Naive B cell (primary cell): ENCODE results near the gene NTMT2. TPM values are rescaled to one million over a fixed set of nuclear protein-coding genes. Genes with fewer than 3 reads are reported as not detected.
"Not testable (repeated sequence)": the region's sequence is repeated elsewhere in the genome, so short reads cannot be mapped to it uniquely, and the experiment has no call there.

Experiments used
- ATAC-seq, 2 donors: fragments of 150-1000 bp; cut with Tn5 transposase; 2 replicates each; pipeline ENCODE4 v1.10.0; 2021; ENCODE audit warnings: low read depth in 2 of 2, mild to moderate bottlenecking in 2 of 2, moderate library complexity in 2 of 2
- DNase-seq: peaks from one replicate; pipeline ENCODE4 v3.0.0; 2022
- H3K27ac Mint-ChIP-seq, 6 donors: one replicate each; pipeline ENCODE4 v1.8.0; 2020 to 2022; ENCODE audit warnings: mild to moderate bottlenecking in 6 of 6, mixed read lengths in 6 of 6, moderate library complexity in 5 of 6, inconsistent platforms in 2 of 6
- H3K27me3 Mint-ChIP-seq, 3 donors: one replicate each; pipeline ENCODE4 v1.8.0; 2021 to 2022; ENCODE audit warnings: mixed read lengths in 3 of 3, mild to moderate bottlenecking in 1 of 3
- H3K36me3 Mint-ChIP-seq, 2 donors: one replicate each; pipeline ENCODE4 v1.8.0; 2020 to 2022; ENCODE audit warnings: mixed read lengths in 2 of 2, inconsistent platforms in 1 of 2, mild to moderate bottlenecking in 1 of 2
- H3K4me1 Mint-ChIP-seq, 3 donors: one replicate each; pipeline ENCODE4 v1.8.0; 2020 to 2022; ENCODE audit warnings: mixed read lengths in 3 of 3, inconsistent platforms in 1 of 3, mild to moderate bottlenecking in 1 of 3, moderate library complexity in 1 of 3
- H3K4me3 Mint-ChIP-seq, 8 donors: one replicate each; pipeline ENCODE4 v1.8.0; 2020 to 2022; ENCODE audit warnings: mild to moderate bottlenecking in 8 of 8, mixed read lengths in 8 of 8, moderate library complexity in 8 of 8, inconsistent platforms in 2 of 8
- H3K9me3 Mint-ChIP-seq, 7 donors: one replicate each; pipeline ENCODE4 v1.8.0; 2020 to 2022; ENCODE audit warnings: mixed read lengths in 7 of 7, mild to moderate bottlenecking in 5 of 7, inconsistent platforms in 2 of 7, moderate library complexity in 1 of 7
- polyA plus RNA-seq, 6 donors: library from polyadenylated mRNA; unstranded; fragments of 300-500 nt; fragmentation: Illumina TruSeq; gene quantifications; one replicate each; pipeline ENCODE4 v1.2.3, GENCODE V29; 2021; ENCODE audit warnings: low read depth in 6 of 6

The NTMT2 gene
- polyA plus RNA-seq, 6 donors from 2014 or later: not detected

GRCh38 chr1:170166518-170167180 is 20.9 kb downstream of the NTMT2 start:
- DNase-seq (no peak), ATAC-seq (no peak)
- H3K4me1 Mint-ChIP-seq: no peaks in the 10 kb centered on the region
- H3K27me3 Mint-ChIP-seq: peaks cover 0 to 8% (median 0%) of the 10 kb centered on the region in 3 donors
- no peaks in the 10 kb centered on the region for H3K36me3 Mint-ChIP-seq
- H3K9me3 Mint-ChIP-seq: peaks cover 0 to 21% (median 9%) of the 10 kb centered on the region in 7 donors
- H3K4me3 Mint-ChIP-seq: no peak overlapping the region
- H3K27ac Mint-ChIP-seq: peak overlapping the region in 1 of 6 donors; percentile 11

DNA sequence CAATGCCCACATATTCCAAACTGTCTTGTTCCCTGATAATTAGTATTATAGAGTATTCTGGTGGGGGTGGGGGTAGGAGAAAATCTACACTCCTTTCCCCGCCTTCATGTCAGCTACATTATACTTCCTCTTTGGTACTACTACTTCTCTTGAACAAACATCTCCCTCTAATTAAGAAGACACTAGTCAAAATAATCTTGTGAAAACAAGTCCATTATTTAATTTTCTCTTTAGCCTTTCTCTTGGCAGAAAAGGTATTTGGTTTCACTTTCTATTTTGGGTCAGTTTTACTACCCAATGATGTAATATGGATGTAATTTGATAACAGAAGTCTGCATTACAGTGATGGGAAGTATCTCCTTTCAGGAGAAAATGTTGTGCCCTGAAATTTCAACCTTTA is 22.5 kb downstream of the NTMT2 start:
- Mint-ChIP-seq H3K36me3 (peaks cover 0 to 7% of the 10 kb centered on the region in 2 donors), H3K4me1 (no peaks in the 10 kb centered on the region), H3K9me3 (peaks cover 0 to 30% (median 11%) of the 10 kb centered on the region in 7 donors), H3K27ac (no peak overlapping the region), H3K27me3 (peaks cover 0 to 7% (median 5%) of the 10 kb centered on the region in 3 donors), H3K4me3 (no peak overlapping the region)
- ATAC-seq: no peak
- DNase-seq: no peak

GRCh38 chr1:170170513-170170912 is 24.8 kb downstream of the NTMT2 start:
- H3K9me3 Mint-ChIP-seq: peaks cover 3 to 35% (median 14%) of the 10 kb centered on the region in 7 donors
- DNase-seq, H3K4me1 Mint-ChIP-seq, H3K27me3 Mint-ChIP-seq, H3K36me3 Mint-ChIP-seq, H3K27ac Mint-ChIP-seq, H3K4me3 Mint-ChIP-seq, ATAC-seq: not testable (repeated sequence)

GRCh38 chr1:170174395-170174794 is 28.6 kb downstream of the NTMT2 start:
- Mint-ChIP-seq H3K4me3 (no peak overlapping the region), H3K27ac (no peak overlapping the region), H3K4me1 (no peaks in the 10 kb centered on the region), H3K36me3 (peaks cover 0 to 7% of the 10 kb centered on the region in 2 donors), H3K9me3 (peaks cover 3 to 35% (median 14%) of the 10 kb centered on the region in 7 donors), H3K27me3 (peaks cover 0 to 7% (median 0%) of the 10 kb centered on the region in 3 donors)
- DNase-seq (no peak), ATAC-seq (no peak)

DNA sequence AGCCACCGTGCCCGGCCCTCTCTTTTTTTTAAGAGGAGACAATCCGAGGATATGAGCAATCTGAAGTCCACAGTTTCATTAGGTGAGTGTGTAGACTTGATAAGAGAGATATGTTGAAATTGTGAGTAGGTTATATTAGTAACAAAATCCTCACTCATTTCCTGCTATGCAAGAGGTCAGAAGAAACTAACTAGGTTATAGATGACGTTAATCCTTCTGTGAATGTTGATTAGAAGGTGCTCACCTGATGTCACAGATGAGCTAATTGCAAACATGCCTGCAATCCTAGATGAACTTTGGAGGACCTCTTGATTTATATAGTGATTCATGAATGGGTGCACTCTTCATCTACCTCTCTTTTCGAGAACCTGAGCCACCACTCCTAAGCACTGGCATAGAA is 29.3 kb downstream of the NTMT2 start:
- DNase-seq (no peak), ATAC-seq (no peak)
- no peaks in the 10 kb centered on the region for H3K4me1 Mint-ChIP-seq
- peaks cover 3 to 34% (median 13%) of the 10 kb centered on the region in 7 donors for H3K9me3 Mint-ChIP-seq
- H3K27ac Mint-ChIP-seq: no peak overlapping the region
- H3K27me3 Mint-ChIP-seq: peaks cover 0 to 7% (median 0%) of the 10 kb centered on the region in 3 donors
- H3K4me3 Mint-ChIP-seq: no peak overlapping the region
- H3K36me3 Mint-ChIP-seq: peaks cover 0 to 7% of the 10 kb centered on the region in 2 donors

DNA sequence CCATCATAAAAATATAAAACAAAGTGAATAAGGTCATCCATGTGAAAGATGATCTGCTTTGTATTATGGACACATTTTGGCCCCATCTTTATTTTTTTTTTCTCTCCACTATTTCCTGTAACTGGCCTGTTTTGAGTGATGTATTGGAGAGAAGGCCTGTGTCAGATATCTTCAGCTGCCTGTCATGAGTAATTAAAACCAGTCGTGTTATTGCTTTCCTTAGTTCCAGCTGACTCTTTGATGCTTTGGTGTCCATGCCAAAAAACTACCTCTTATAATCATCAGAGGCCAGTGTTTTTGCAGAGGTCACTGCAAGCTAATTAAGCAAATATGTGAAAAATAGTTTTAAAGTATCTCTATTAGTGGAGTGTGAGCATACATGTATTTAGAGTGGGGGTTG is 29.7 kb downstream of the NTMT2 start:
- H3K4me1 Mint-ChIP-seq: no peaks in the 10 kb centered on the region

GRCh38 chr1:170176772-170177171 is 31.0 kb downstream of the NTMT2 start:
- Mint-ChIP-seq H3K9me3 (peaks cover 3 to 18% (median 9%) of the 10 kb centered on the region in 7 donors), H3K4me3 (no peak overlapping the region), H3K4me1 (no peaks in the 10 kb centered on the region), H3K36me3 (peaks cover 0 to 7% of the 10 kb centered on the region in 2 donors), H3K27me3 (peaks cover 0 to 7% (median 0%) of the 10 kb centered on the region in 3 donors), H3K27ac (no peak overlapping the region)
- DNase-seq (no peak), ATAC-seq (no peak)

More for the DNA sequence above, 29.7 kb downstream of the NTMT2 start:
- peaks cover 3 to 29% (median 11%) of the 10 kb centered on the region in 7 donors for H3K9me3 Mint-ChIP-seq
- H3K27ac Mint-ChIP-seq: no peak overlapping the region
- H3K27me3 Mint-ChIP-seq: peaks cover 0 to 7% (median 0%) of the 10 kb centered on the region in 3 donors
- ATAC-seq (no peak), DNase-seq (no peak)
- no peak overlapping the region for H3K4me3 Mint-ChIP-seq
- H3K36me3 Mint-ChIP-seq: peaks cover 0 to 7% of the 10 kb centered on the region in 2 donors

DNA sequence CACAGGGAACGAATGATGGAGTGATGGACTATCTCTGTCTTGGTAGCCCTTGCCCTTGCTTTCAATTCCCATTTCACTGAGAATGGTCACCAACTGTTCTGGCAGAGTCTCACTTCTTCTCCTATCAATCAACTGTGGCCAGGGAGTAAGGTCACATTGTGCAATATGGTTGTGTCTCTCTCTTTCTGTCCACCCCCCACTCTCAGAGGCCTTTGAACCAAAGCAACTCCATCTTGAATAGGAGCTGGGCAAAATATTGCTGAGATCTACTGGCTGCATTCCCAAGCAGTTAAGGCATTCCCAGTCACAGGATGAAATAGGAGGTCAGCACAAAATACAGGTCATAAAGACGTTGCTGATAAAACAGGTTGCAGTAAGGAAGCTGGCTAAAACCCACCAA is 36.7 kb downstream of the NTMT2 start:
- no peaks in the 10 kb centered on the region for H3K27me3 Mint-ChIP-seq
- ATAC-seq (no peak), DNase-seq (no peak)
- H3K9me3 Mint-ChIP-seq: peaks cover 0 to 18% (median 6%) of the 10 kb centered on the region in 7 donors
- no peak overlapping the region for H3K4me3 Mint-ChIP-seq
- no peak overlapping the region for H3K27ac Mint-ChIP-seq
- no peaks in the 10 kb centered on the region for H3K36me3 Mint-ChIP-seq
- H3K4me1 Mint-ChIP-seq: no peaks in the 10 kb centered on the region

GRCh38 chr1:170192546-170192945 is 46.8 kb downstream of the NTMT2 start:
- no peak for ATAC-seq
- no peak for DNase-seq
- no peaks in the 10 kb centered on the region for H3K27me3 Mint-ChIP-seq
- H3K27ac Mint-ChIP-seq: no peak overlapping the region
- H3K36me3 Mint-ChIP-seq: peaks cover 0 to 7% of the 10 kb centered on the region in 2 donors
- H3K4me1 Mint-ChIP-seq: no peaks in the 10 kb centered on the region
- no peak overlapping the region for H3K4me3 Mint-ChIP-seq
- peaks cover 13 to 41% (median 16%) of the 10 kb centered on the region in 7 donors for H3K9me3 Mint-ChIP-seq

GRCh38 chr1:170194451-170194850 is 48.7 kb downstream of the NTMT2 start:
- ATAC-seq (no peak), DNase-seq (no peak)
- no peak overlapping the region for H3K4me3 Mint-ChIP-seq
- H3K36me3 Mint-ChIP-seq: peaks cover 0 to 7% of the 10 kb centered on the region in 2 donors
- peaks cover 4 to 6% (median 5%) of the 10 kb centered on the region in 3 donors for H3K27me3 Mint-ChIP-seq
- no peak overlapping the region for H3K27ac Mint-ChIP-seq
- no peaks in the 10 kb centered on the region for H3K4me1 Mint-ChIP-seq
- H3K9me3 Mint-ChIP-seq: peaks cover 6 to 26% (median 9%) of the 10 kb centered on the region in 7 donors

GRCh38 chr1:170196490-170197236 is 50.9 kb downstream of the NTMT2 start:
- H3K27me3 Mint-ChIP-seq: peaks cover 5 to 6% (median 6%) of the 10 kb centered on the region in 3 donors
- H3K4me1 Mint-ChIP-seq: no peaks in the 10 kb centered on the region
- H3K27ac Mint-ChIP-seq: no peak overlapping the region
- H3K36me3 Mint-ChIP-seq: no peaks in the 10 kb centered on the region
- DNase-seq: no peak
- no peak for ATAC-seq
- H3K9me3 Mint-ChIP-seq: peaks cover 0 to 9% (median 2%) of the 10 kb centered on the region in 7 donors
- H3K4me3 Mint-ChIP-seq: no peak overlapping the region

DNA sequence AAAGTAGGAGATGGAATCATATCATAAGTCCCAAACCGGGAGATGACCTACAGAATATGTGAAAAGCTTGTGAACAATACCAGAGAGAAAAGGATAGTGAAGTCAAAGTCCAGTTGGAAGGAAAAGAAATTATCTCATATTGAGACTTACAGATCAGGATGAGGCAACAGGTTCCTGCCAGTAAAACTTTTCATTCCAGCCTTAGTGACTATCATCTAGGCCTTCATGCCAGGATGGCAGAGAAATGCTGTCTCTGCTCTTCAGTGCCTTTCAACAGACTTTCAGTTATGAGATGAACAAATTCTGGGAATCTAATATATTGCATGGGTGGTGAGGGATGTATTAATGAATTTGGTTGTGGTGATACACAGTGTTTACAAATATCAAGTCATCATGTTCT is 52.3 kb downstream of the NTMT2 start:
- Mint-ChIP-seq H3K4me1 (no peaks in the 10 kb centered on the region), H3K27ac (no peak overlapping the region), H3K27me3 (peaks cover 12 to 14% (median 13%) of the 10 kb centered on the region in 3 donors), H3K9me3 (peaks cover 0 to 7% (median 0%) of the 10 kb centered on the region in 7 donors), H3K4me3 (no peak overlapping the region), H3K36me3 (no peaks in the 10 kb centered on the region)
- no peak for DNase-seq
- ATAC-seq: no peak

GRCh38 chr1:170198584-170198983 is 52.8 kb downstream of the NTMT2 start:
- H3K36me3 Mint-ChIP-seq: no peaks in the 10 kb centered on the region
- no peak overlapping the region for H3K27ac Mint-ChIP-seq
- no peak for DNase-seq
- H3K9me3 Mint-ChIP-seq: peaks cover 0 to 7% (median 0%) of the 10 kb centered on the region in 7 donors
- H3K27me3 Mint-ChIP-seq: peaks cover 12 to 14% (median 13%) of the 10 kb centered on the region in 3 donors
- ATAC-seq: no peak
- no peaks in the 10 kb centered on the region for H3K4me1 Mint-ChIP-seq
- no peak overlapping the region for H3K4me3 Mint-ChIP-seq

GRCh38 chr1:170200161-170200560 is 54.4 kb downstream of the NTMT2 start:
- peaks cover 13 to 20% (median 17%) of the 10 kb centered on the region in 3 donors for H3K27me3 Mint-ChIP-seq
- H3K4me3 Mint-ChIP-seq: no peak overlapping the region
- DNase-seq (no peak), ATAC-seq (no peak)
- H3K36me3 Mint-ChIP-seq: no peaks in the 10 kb centered on the region
- H3K9me3 Mint-ChIP-seq: peaks cover 0 to 7% (median 0%) of the 10 kb centered on the region in 7 donors
- no peak overlapping the region for H3K27ac Mint-ChIP-seq
- no peaks in the 10 kb centered on the region for H3K4me1 Mint-ChIP-seq
